AG09319 (cell line): ENCODE measurements around the gene CITED1.

Experiments
- DNase-seq: peaks from one replicate; pipeline ENCODE4 v3.0.0-alpha.2; 2010; ENCODE audit warnings: low read depth; ENCODE audit errors: extremely low read depth
- CTCF ChIP-seq: IDR thresholded peaks from 2 replicates; pipeline ENCODE4 v1.5.1; 2011; ENCODE audit warnings: low read depth, mild to moderate bottlenecking, inconsistent platforms, low read length, moderate library complexity

Gene CITED1

GRCh38 chrX:72276478-72276953 lies 29.2 kb downstream of the CITED1 start:
- no peak for TF ChIP-seq CTCF
- DNase-seq: no peak

DNA sequence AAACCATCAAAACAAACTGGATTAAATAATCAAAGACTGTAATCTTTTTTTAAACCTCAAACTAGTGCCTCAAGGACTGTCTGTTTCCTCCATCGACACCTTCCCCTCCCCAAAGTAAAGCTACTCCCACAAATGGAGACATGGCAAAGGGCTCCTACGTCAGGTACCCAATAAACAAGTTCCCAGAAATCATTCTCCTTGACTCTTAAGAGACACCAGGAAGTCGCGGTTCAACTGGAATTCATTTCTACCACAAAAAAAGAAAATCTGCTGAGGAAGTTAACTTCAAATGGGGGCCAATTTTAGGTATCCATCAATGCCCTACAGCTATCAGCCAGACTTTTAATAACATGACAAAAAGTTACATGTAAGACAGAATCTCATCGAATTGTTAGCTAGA lies 31.2 kb downstream of the CITED1 start:
- no peak for TF ChIP-seq CTCF
- DNase-seq: no peak

- DNase-seq: no peak
- no peak for TF ChIP-seq CTCF
Observed at GRCh38 chrX:72273718-72274117, 32.0 kb downstream of the CITED1 start.

DNA sequence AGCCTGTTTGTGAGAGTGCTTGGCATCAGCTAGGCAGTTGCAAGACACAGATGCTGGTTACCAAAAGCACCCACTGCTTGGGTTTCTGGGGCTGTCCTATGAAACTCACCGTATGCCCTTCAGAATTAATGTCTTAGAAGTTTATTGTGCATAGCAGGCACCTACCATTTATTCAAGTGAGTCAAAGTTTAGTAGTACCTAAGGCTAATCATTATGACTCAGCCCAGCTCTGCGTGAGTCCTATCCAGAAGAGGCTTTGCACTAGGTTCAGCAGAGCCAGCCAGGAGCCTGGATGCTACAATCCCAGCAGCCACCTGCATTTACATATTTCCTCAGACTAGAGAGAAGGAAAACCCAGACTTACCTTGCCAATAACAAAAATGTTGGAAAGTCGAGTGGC lies 32.8 kb downstream of the CITED1 start:
- DNase-seq: no peak
- no peak for TF ChIP-seq CTCF

DNA sequence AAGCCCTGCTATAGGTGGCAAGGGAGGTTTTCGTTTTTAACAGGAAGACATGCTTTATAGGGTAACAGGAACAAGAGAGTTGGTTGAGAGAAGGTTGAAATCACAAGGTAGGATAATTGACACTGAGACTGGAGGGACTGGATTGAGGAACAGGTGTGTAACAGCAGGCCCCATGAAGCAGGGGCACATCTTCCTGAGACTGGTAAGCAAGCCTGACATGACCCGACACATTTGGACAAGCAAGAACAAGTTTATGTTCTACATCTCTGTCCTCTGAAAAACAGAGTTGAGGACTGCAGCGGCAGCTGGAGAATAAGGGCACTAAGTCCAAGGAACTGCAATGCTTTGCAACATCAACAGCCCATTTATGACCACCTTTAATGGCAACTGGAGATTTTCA lies 33.9 kb downstream of the CITED1 start:
- TF ChIP-seq CTCF: no peak

DNA sequence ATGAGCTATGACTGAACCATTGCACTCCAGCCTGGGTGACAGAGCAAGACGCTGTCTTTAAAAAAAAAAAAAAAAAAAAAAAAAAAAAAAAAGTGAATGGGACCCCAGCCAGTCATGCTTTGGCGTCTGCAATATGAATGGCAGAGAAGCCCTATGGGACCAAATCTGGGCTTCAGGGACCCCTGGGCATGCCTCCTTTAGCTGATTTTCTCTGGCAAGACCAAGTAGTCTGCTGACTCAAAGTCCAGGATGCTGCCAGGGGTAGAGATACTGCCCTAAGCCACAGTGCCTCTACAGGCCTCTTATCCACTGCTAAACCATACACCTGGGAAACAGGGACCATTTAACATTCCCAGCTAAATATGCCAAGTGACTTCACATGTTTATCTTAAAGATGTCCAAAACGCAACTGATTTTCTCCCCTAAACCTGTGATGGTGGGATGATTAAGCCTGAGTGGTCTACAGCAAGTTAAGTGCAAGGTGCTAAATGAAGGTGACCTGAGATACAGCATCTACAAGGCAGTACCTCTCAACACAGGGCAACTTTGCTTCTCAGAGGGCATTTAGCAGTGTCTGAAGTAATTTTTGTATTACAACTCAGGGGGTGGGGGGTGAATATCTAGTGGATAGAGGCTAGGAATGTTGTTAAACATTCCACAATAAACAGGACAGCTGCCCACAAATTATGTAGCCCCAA lies 34.5 kb downstream of the CITED1 start:
- no peak for DNase-seq
- no peak; the same call in 1 of the 2 replicates for TF ChIP-seq CTCF

More for the DNA sequence above, 33.9 kb downstream of the CITED1 start:
- no peak for DNase-seq

- DNase-seq: no peak
- no peak for TF ChIP-seq CTCF
Observed at GRCh38 chrX:72270316-72270866, 35.3 kb downstream of the CITED1 start.
